Measurements from ENCODE around the gene MSI1. TPM values are rescaled to one million over a fixed set of nuclear protein-coding genes. Genes with fewer than 3 reads are reported as not detected.
A peak's percentile ranks its signal among the peaks of the same experiment; 100 is the strongest.

The MSI1 gene
- total RNA-seq, 1 donor from 2014 or later: 71.7 TPM

DNA sequence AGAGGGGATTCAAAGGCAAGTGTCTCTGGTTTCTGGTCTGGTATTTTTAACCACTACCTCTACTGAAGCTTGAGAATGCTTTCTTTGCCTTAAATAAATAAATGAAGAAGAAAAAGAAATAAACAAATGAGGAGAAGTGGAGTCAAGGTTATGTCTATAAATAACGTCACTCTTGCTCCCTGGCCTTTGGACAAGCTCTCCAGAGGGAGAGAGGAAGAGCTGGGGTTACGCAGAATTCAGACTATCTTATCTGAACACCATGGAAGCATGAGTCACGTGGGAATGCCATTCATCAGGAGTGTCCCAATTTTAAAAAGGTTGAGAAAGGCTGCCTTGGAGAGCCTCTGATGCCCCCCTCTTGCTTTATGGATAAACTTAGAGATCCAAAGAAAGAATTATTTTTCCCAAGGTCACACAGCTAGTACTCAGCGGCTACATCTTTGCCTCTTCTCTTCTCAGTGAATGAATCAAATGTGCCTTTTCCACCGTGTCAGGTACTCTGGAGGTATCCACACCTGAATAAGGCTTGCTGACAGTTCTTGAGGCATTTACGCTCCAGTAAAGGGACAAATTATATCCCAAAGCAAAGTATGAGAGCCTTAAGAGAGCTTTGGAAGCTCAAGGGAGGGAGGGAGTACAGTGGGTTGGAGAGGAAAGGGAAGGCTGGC lies 12.9 kb upstream of the MSI1 start:
- H3K27ac Mint-ChIP-seq: no peak overlapping the region
- peaks cover 9% of the 10 kb centered on the region for H3K4me1 Mint-ChIP-seq (ENCODE audit: unreplicated experiment)
- TF ChIP-seq, protein P1, sequence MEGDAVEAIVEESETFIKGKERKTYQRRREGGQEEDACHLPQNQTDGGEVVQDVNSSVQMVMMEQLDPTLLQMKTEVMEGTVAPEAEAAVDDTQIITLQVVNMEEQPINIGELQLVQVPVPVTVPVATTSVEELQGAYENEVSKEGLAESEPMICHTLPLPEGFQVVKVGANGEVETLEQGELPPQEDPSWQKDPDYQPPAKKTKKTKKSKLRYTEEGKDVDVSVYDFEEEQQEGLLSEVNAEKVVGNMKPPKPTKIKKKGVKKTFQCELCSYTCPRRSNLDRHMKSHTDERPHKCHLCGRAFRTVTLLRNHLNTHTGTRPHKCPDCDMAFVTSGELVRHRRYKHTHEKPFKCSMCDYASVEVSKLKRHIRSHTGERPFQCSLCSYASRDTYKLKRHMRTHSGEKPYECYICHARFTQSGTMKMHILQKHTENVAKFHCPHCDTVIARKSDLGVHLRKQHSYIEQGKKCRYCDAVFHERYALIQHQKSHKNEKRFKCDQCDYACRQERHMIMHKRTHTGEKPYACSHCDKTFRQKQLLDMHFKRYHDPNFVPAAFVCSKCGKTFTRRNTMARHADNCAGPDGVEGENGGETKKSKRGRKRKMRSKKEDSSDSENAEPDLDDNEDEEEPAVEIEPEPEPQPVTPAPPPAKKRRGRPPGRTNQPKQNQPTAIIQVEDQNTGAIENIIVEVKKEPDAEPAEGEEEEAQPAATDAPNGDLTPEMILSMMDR (conservative IDR thresholded peaks at IDR 0.05): no peak
- no peak overlapping the region for H3K4me3 Mint-ChIP-seq
- no peaks in the 10 kb centered on the region for H3K36me3 Mint-ChIP-seq
- H3K27me3 Mint-ChIP-seq: no peaks in the 10 kb centered on the region
- DNase-seq (ENCODE audit: extremely low spot score, unreplicated experiment): no peak
- H3K9me3 Mint-ChIP-seq: no peaks in the 10 kb centered on the region

DNA sequence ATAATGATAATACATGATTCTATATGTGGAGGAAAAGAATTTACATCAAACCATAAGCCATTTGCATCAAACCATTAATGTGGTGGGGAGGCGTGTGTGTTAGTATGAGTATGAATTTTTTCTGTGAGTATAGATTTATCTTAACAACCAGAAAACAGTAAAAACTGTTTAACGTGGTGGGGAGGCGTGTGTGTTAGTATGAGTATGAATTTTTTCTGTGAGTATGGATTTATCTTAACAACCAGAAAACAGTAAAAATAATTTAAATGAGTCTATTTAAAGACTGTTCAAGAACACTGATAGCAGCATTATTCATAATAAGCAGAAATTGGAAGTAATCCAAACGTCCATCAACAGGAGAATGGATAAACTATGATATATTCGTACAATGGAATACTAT lies 9.1 kb upstream of the MSI1 start:
- no peak overlapping the region for H3K4me3 Mint-ChIP-seq
- H3K36me3 Mint-ChIP-seq: no peaks in the 10 kb centered on the region
- peaks cover 11% of the 10 kb centered on the region for H3K4me1 Mint-ChIP-seq (ENCODE audit: unreplicated experiment)
- no peaks in the 10 kb centered on the region for H3K9me3 Mint-ChIP-seq
- H3K27ac Mint-ChIP-seq: no peak overlapping the region
- TF ChIP-seq, protein P1 (conservative IDR thresholded peaks at IDR 0.05): no peak
- DNase-seq (ENCODE audit: extremely low spot score, unreplicated experiment): no peak
- peaks cover 7% of the 10 kb centered on the region for H3K27me3 Mint-ChIP-seq

DNA sequence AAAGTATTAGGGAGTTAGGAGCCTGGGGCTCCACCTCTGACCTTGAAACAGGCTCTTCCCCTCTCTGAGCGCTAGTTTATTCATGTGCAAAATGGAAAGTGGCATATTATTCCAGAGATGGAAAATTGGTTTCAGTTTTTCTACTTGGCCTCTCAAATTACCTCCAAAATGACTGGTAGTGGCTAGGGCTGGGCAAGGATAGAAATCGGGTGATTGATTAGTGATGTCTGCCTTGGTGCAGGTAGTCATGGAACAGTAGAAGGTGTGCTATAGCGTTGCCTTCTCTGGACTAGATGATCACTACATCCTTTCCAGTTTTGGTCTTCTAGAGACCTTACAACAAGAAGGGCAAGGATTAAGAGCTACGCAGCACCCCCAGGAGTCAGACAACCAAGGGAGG lies 8.6 kb upstream of the MSI1 start:
- TF ChIP-seq, protein P1 (conservative IDR thresholded peaks at IDR 0.05): no peak
- H3K4me1 Mint-ChIP-seq (ENCODE audit: unreplicated experiment): peaks cover 11% of the 10 kb centered on the region
- H3K4me3 Mint-ChIP-seq: no peak overlapping the region
- peaks cover 10% of the 10 kb centered on the region for H3K27me3 Mint-ChIP-seq
- no peaks in the 10 kb centered on the region for H3K36me3 Mint-ChIP-seq
- no peaks in the 10 kb centered on the region for H3K9me3 Mint-ChIP-seq
- H3K27ac Mint-ChIP-seq: no peak overlapping the region
- no peak for DNase-seq (ENCODE audit: extremely low spot score, unreplicated experiment)

DNA sequence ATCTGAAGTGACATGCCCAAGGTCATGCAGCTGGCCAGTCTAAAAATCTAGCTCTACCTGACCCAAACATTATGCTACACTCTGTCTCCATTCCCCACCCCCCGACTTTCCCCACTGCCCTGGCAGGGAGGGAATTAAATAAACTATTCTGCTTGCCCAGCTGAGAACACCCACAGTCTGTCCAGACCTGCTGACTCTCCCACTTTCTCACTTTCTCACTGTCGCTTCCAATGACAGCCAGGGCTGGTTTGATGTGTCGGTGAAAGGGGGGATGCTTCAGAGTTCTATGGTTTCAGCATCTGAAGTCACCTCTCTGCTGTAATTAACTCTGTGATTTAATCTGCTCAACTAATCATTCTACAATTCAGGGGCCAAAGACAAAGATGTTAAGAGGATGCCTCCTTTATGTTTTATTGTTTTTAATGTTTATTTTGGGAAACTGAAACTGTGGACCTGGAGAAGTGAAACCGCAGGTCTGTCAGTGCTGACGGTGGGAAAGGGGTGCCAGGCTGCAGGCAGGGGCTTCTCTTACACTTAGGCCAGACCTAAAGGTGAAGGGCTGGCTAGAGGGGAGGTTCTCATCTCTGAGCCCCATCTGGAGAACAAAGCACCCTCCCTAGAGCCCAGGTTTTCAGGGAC lies 8.1 kb upstream of the MSI1 start:
- peak overlapping the region; percentile 20 for H3K27ac Mint-ChIP-seq

DNA sequence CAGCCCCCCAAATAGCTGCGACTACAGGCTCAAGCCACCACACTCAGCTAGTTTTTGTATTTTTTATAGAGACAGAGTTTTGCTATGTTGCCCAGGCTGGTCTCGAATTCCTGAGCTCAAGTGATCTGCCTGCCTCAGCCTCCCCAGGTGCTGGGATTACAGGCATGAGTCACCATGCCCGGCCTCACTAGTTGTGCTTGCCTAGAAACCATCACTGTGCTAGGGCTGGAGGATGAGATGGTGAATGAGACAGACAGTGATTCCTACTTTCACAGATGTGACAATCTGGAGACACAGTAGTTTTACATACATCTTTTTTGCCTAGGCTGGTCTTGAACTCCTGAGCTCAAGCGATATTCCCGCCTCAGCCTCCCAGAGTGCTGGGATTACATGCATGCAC lies 7.5 kb upstream of the MSI1 start:
- Mint-ChIP-seq H3K4me3 (no peak overlapping the region), H3K36me3 (no peaks in the 10 kb centered on the region), H3K4me1 (ENCODE audit: unreplicated experiment) (peaks cover 11% of the 10 kb centered on the region), H3K9me3 (no peaks in the 10 kb centered on the region), H3K27ac (no peak overlapping the region), H3K27me3 (peaks cover 21% of the 10 kb centered on the region)
- DNase-seq (ENCODE audit: extremely low spot score, unreplicated experiment): no peak
- TF ChIP-seq, protein P1 (conservative IDR thresholded peaks at IDR 0.05): no peak

More for the DNA sequence above, 8.1 kb upstream of the MSI1 start:
- Mint-ChIP-seq H3K27me3 (peaks cover 15% of the 10 kb centered on the region), H3K9me3 (no peaks in the 10 kb centered on the region), H3K4me3 (no peak overlapping the region), H3K36me3 (no peaks in the 10 kb centered on the region), H3K4me1 (ENCODE audit: unreplicated experiment) (peaks cover 11% of the 10 kb centered on the region)
- no peak for DNase-seq (ENCODE audit: extremely low spot score, unreplicated experiment)
- TF ChIP-seq, protein P1 (conservative IDR thresholded peaks at IDR 0.05): no peak

All from type B pancreatic cell (in vitro differentiated cells).